ENCODE measurements around the gene CAV1.

DNA sequence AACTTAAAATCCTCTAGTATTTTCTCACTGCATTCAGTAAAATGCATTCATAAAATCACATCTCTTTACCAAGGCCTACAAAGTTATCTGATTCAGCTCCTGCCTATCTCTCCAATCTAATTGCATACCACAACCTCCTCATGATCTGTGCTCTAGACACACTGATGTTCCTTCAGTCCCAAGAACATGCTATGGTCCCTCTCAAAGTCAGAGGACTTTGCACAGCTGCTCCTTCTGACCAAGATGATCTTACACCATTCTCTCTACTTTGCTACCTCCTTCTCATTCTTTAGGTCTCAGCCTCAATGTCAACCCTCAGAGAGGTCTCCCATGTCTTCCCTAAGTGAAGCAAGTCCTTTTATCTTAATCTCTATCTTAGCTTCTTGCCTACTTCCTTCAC, 45.5 kb downstream of the CAV1 start:
- TF ChIP-seq, protein P1, sequence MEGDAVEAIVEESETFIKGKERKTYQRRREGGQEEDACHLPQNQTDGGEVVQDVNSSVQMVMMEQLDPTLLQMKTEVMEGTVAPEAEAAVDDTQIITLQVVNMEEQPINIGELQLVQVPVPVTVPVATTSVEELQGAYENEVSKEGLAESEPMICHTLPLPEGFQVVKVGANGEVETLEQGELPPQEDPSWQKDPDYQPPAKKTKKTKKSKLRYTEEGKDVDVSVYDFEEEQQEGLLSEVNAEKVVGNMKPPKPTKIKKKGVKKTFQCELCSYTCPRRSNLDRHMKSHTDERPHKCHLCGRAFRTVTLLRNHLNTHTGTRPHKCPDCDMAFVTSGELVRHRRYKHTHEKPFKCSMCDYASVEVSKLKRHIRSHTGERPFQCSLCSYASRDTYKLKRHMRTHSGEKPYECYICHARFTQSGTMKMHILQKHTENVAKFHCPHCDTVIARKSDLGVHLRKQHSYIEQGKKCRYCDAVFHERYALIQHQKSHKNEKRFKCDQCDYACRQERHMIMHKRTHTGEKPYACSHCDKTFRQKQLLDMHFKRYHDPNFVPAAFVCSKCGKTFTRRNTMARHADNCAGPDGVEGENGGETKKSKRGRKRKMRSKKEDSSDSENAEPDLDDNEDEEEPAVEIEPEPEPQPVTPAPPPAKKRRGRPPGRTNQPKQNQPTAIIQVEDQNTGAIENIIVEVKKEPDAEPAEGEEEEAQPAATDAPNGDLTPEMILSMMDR (IDR thresholded peaks at IDR 0.05) = no peak
- TF ChIP-seq POLR2A (IDR thresholded peaks at IDR 0.05) (no peak), POLR2AphosphoS5 (IDR thresholded peaks at IDR 0.05) (no peak)
